ENCODE measurements around the gene RAC3.

RAC3 gene

DNA sequence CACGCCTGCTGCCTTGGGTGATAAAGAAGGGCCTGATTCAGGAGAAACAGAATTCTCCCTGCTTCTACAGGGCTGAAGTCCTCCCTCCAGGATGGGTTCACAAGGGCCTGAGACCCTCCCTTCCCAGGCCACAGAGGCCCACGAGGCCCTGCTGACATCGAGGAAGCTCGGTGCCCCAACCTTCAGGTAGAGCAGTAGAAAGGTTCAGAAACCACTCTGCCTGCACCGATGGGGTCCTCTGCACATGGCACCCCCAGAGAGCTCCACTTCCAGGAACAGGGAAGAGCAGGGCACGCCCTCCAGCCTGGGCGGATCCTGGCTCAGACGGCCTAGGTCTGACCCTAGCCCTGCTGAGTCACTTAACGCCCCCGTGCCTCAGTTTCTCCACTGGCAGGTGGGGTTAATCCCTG, 9.6 kb upstream of the RAC3 start:
- H3K9me3 Mint-ChIP-seq: no peaks in the 10 kb centered on the region
- H3K4me3 Mint-ChIP-seq: peak overlapping the region; percentile 82 to 89 (median 89)
- no peak overlapping the region for H3K27ac Mint-ChIP-seq
- peaks cover 15% of the 10 kb centered on the region for H3K4me1 Mint-ChIP-seq
- peaks cover 4% of the 10 kb centered on the region for H3K36me3 Mint-ChIP-seq (ENCODE audit: low read depth)
- no peak for TF ChIP-seq CTCF (IDR thresholded peaks at IDR 0.05; ENCODE audit: unreplicated experiment in 3 of 3)
- H3K27me3 Mint-ChIP-seq (ENCODE audit: low read depth): no peaks in the 10 kb centered on the region

DNA sequence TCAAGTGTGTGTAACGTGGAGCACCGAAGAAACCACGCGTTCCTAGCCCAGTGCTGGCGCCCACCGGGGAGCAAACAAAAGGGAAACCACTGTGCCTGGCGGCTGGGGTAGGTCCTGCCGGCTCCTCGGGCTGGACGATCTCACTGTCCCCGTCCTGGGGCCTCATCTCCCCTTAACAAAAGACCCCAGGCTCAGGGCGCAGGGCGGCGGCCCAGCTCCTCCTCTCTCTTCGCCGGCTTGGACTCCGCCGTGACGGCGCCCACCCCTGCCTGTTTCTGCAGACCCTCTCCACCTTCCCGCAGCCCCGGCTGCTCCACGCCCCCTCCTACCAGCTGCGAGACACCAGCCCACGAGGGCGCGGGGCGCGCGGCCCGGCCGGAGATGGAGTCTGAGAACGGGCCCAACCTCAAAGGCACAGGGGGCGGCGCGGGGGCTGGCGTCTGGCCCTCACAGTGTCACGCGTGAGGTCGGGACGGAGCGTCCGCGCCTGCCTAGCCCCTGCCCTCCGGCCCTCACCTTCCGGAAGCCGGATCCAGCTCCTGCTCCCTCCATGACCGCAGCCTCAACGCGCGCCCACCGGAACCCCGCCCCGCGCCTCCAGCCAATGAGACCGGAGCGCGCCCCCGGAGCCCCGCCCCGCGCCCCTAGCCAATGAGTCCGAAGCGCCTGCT, 9.0 kb upstream of the RAC3 start, which contains the start of gene CENPX:
Gene CENPX, minus strand, starts transcription at position 569 of the 671 bp plus-strand sequence. Its CDS starts 17 bp downstream, at position 552.
- TF ChIP-seq CTCF (IDR thresholded peaks at IDR 0.05; ENCODE audit: unreplicated experiment in 3 of 3): no peak
- peaks cover 4% of the 10 kb centered on the region for H3K36me3 Mint-ChIP-seq (ENCODE audit: low read depth)
- no peaks in the 10 kb centered on the region for H3K9me3 Mint-ChIP-seq
- peak within 1 kb of the TSS; percentile 82 to 89 (median 89) for H3K4me3 Mint-ChIP-seq
- peaks cover 4% of the 10 kb centered on the region for H3K27me3 Mint-ChIP-seq (ENCODE audit: low read depth)
- H3K4me1 Mint-ChIP-seq: peaks cover 15% of the 10 kb centered on the region
- H3K27ac Mint-ChIP-seq: peak within 1 kb of the TSS in 1 of 3 experiments; percentile 49

GRCh38 chr17:82022981-82023446, 8.5 kb upstream of the RAC3 start, which contains the start of gene LRRC45:
TSS of gene LRRC45 (plus strand) at chr17:82023305. CDS start at chr17:82023644, 339 bp downstream.
- Mint-ChIP-seq H3K36me3 (ENCODE audit: low read depth) (peaks cover 4% of the 10 kb centered on the region), H3K4me3 (peak within 1 kb of the TSS; percentile 82 to 89 (median 89)), H3K4me1 (peaks cover 15% of the 10 kb centered on the region), H3K9me3 (no peaks in the 10 kb centered on the region), H3K27me3 (ENCODE audit: low read depth) (peaks cover 4% of the 10 kb centered on the region), H3K27ac (peak within 1 kb of the TSS in 1 of 3 experiments; percentile 49)
- no peak for TF ChIP-seq CTCF (IDR thresholded peaks at IDR 0.05; ENCODE audit: unreplicated experiment in 3 of 3)

DNA sequence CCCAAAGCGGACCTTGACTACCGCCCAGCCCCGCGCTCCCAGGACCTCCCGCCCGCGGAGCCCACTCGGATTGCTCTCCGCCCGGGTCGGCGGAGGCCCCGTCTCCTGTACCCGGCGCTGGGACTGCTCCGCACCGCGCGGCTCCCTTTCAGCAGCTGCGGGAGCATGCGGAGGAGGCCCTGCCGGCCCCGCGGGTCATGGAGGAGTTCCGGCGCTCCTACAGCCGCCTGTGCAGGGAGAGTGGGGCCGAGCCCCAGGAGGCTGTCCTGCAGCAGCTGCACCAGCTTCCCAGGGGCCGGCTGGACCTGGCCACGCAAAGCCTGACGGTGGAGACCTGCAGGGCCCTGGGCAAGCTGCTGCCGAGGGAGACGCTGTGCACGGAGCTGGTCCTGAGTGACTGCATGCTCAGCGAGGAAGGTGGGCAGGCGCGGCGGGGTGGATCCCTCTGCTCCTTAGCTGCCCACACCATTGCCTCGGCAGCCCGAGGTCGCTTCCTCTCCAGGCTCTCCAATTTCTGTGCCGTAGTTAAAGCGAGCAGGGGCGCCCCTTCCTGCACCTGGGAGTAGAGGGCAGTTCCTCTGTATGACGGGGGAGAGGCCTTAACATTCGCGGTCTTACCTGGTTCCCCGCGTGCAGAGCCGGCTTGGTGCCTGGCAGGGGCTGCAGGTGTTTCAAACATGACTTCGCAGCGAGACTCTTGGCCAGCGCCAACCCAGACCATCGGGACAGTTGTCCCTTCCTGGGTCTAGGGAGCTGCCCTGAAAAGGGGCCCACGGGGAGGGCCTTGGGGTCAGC, 7.8 kb upstream of the RAC3 start:
- peaks cover 11% of the 10 kb centered on the region for H3K4me1 Mint-ChIP-seq
- peaks cover 4% of the 10 kb centered on the region for H3K27me3 Mint-ChIP-seq (ENCODE audit: low read depth)
- H3K9me3 Mint-ChIP-seq: no peaks in the 10 kb centered on the region
- TF ChIP-seq CTCF (IDR thresholded peaks at IDR 0.05; ENCODE audit: unreplicated experiment in 3 of 3): no peak
- H3K27ac Mint-ChIP-seq: no peak overlapping the region
- H3K4me3 Mint-ChIP-seq: peak overlapping the region; percentile 79 to 82 (median 82)
- peaks cover under 1% of the 10 kb centered on the region for H3K36me3 Mint-ChIP-seq (ENCODE audit: low read depth)

DNA sequence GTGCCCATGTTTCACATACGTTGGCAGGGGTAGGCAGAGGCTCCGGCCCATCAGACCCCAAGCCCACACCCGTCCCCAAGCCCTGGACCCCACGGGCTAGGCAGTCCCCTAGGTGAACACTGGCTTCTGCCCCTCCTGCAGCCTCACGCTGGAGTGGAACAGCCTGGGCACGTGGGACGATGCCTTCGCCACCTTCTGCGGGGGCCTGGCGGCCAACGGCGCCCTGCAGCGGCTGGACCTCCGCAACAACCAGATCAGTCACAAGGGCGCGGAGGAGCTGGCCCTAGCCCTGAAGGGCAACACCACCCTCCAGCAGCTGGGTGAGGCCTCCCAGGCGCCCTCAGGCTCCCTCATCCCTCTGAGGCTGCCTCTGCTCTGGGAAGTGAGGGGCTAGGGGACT, 6.6 kb upstream of the RAC3 start:
- Mint-ChIP-seq H3K36me3 (ENCODE audit: low read depth) (no peaks in the 10 kb centered on the region), H3K4me1 (peaks cover 7% of the 10 kb centered on the region), H3K27me3 (ENCODE audit: low read depth) (peaks cover 4% of the 10 kb centered on the region), H3K4me3 (no peak overlapping the region), H3K9me3 (no peaks in the 10 kb centered on the region), H3K27ac (no peak overlapping the region)
- TF ChIP-seq CTCF (IDR thresholded peaks at IDR 0.05; ENCODE audit: unreplicated experiment in 3 of 3): no peak
